Activated T-cell treated with anti-CD3 and anti-CD28 coated beads for 24 hours (primary cell): ENCODE measurements around the gene OTOP3.
"Not testable (repeated sequence)": the region's sequence is repeated elsewhere in the genome, so short reads cannot be mapped to it uniquely, and the experiment has no call there.

Experiments used
- DNase-seq: peaks from one replicate; pipeline ENCODE4 v3.0.0-alpha.2; 2020; ENCODE audit warnings: low read depth

Gene OTOP3, protein sequence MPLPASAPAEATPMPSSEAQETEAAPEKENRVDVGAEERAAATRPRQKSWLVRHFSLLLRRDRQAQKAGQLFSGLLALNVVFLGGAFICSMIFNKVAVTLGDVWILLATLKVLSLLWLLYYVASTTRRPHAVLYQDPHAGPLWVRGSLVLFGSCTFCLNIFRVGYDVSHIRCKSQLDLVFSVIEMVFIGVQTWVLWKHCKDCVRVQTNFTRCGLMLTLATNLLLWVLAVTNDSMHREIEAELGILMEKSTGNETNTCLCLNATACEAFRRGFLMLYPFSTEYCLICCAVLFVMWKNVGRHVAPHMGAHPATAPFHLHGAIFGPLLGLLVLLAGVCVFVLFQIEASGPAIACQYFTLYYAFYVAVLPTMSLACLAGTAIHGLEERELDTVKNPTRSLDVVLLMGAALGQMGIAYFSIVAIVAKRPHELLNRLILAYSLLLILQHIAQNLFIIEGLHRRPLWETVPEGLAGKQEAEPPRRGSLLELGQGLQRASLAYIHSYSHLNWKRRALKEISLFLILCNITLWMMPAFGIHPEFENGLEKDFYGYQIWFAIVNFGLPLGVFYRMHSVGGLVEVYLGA

DNA sequence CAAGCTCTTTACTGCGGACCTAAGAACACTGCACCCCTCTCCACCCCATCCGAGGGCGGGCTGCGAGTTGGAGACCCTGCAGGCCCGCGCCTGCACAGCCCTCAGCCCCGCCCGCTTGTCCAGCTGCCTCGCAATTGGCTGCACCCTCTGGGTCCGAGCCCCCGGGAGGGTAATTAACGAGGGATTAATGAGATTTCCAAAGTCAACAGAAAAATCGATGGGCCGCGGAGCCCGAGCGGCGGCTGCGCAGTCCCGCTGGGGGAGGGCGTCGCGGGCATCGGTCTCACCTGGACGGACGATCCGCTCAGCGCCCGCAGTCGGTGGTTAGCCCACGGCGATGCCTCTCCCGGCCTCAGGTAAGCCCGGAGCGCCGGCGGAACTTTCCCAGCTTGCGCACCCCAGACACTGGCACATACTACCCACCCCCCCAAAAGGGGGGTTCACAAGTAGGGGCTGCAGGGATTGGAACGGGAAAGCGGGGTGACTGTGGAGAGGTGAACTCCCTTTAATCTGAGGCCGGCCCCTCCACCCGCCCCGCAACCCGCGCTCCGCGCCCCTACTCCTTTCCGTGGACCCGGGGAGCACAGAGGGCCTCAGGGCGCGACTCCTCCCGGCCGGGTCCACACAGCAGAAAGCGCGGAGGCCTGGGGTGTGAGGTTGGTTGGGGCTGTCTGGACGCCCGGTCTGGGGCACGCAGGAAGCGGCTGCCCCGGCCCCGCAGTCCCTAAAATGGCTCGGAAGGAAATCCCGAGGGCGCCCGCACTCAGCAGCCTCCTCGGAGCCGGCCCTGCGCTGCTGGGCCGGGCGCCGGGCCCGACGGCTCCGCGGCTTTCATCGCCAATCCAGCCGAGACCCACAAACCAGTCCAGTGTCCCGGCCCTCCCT is at the start of gene OTOP3:
Gene OTOP3 (plus strand): TSS at position 314 of the 885 bp plus-strand sequence. CDS start 24 bp downstream, at position 338.
- DNase-seq = no peak

DNA sequence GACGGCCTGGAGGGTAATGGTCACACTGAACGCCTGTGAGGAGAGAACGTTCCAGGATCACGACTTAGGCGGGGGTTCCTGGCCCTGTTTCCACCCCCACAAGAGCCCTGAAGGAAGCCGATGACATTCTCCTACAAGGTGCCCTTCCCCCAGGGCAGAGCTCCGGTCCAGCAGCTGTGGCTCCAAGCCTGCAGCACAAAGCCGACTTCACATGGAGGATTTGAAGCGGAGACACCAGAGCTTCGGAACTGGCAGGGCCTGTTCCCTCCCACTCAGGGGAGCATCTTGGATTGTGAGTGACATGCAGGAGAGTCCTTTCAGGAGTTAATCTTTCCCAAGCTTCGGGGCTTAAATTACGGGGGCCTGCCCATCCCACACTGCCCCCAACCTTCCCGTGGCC is 47.2 kb upstream of the OTOP3 start:
- no peak for DNase-seq

- DNase-seq = no peak
Measured at GRCh38 chr17:74890554-74890953, 45.1 kb upstream of the OTOP3 start.

DNA sequence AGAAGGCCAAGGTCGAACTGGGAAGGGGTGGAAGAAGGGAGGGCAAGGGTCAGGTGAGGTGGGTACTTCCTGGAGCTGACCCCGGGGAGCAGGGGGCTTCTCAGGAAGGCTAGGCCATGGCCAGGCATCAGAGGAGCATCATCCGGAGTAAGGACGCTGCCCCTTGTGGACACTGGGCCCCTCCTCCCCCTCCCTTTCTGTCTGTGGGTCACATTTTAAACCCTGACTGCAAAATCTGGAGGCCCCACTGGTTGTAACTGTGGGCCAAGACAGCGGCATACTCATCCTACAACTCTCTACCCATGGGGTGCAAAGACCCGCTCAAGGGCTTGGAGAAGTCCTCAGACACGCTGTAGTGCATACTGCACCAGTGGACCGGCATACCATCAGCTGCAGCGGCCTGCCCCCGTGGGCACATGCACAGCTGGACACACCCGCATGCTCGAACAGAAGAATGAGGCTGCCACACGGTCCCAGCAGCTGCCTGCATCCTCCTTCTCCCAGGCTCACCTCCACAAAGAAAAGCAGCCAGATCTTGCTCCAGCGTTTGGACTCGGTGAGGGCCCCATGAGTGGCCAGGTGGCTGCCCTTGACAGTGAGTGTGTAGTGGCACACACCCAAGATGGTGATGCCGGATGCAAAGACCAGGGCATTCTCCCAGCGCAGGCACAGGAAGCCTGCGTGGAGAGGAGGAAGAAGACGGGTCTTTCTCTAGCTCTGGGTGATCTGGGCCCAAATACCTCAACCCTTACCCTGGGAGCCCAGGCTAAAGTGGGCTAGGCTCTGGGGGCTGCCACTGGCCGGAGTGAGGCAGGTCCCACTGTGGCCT is 43.5 kb upstream of the OTOP3 start:
- no peak for DNase-seq

DNA sequence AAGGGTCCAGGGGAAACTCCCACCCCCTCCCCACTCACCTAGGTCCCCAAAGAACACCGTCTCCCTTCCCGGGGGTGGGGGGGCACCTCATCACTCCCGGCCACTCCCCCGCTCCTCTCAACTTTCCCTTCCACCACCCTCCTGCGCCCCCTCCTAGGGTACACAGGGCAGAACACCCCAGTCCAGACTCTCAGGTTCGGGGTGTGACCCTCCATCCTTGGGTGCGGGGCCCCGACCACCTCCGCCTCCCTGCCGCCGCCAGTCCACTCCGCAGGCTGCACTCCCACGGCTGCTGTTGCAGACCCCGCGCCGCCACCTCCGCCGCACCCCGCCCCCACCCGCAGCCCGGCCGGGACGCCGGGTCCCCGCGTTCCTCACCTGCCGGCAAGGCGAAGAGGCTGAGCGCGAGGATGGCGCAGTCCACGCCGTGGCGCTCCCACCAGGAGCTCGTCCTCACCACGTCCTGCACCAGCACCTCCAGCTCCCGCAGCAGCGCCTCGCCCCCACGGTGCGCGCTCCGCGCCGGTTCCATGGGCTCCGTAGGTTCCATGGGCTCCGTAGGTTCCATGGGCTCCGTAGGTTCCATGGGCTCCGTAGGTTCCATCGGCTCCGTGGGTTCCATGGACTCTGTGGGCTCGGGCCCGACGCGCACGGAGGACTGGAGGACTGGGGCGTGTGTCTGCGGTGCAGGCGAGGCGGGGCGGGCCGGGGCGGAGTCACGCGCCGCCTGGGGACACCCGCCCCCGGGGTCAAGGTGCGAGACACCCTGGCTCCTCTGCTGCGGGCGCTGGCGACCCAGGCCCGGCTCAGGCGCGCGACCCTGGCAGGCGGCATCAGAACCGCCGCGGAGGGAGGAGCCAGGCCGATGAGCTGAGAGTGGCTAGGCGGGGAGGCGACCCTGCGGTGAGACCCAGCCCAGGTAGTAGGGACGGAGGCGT is 42.5 kb upstream of the OTOP3 start, which contains the start of gene FADS6:
Gene FADS6 (minus strand): TSS at position 660 of the 938 bp plus-strand sequence. CDS start 38 bp downstream, at position 622.
- DNase-seq = no peak

GRCh38 chr17:74893936-74894671 is 41.6 kb upstream of the OTOP3 start:
- no peak for DNase-seq

DNA sequence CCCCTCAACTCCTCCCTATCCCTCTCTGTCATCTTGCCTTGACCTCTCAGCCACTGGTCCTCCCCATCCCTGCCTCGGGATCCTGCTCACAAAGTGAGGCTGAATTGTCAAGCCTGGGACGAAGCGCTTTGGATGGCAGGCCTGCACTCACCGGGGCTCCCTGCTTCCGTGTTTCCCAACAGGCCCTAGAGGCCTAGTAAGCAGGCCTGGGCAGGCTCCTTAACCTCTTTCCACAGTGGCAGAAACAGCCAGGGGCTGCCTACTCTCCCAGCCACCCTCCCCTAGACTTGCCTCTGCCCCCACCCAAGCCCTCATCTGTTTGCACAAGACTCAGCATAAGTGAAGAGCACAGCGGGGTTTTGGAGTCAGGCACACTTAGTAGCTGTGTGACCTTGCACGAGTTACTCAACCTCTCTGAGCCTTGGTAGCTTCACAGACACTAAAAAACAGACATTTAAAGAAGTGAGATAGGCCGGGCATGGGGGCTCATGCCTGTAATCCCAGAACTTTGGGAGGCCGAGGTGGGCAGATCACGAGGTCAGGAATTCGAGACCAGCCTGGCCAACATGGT is 37.2 kb upstream of the OTOP3 start:
- no peak for DNase-seq

DNA sequence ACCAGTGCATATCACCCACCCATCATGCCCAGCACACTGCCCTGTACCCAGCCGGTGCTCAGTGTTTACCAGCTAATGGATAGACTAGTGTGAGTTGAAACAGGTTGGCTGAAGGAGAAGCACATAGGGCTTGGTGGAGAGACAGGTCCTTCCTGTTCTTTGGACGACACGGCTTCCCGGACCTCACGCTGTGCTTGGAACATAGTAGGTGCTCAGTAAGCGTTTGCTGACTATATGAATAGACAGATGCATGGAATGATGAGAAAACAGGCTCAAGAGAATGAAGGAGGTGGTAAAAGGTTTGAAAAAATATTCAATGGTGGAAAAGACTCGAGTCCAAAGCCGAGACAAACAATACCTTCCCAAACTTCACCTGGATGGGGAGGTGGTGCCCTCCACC is 35.5 kb upstream of the OTOP3 start:
- no peak for DNase-seq

DNA sequence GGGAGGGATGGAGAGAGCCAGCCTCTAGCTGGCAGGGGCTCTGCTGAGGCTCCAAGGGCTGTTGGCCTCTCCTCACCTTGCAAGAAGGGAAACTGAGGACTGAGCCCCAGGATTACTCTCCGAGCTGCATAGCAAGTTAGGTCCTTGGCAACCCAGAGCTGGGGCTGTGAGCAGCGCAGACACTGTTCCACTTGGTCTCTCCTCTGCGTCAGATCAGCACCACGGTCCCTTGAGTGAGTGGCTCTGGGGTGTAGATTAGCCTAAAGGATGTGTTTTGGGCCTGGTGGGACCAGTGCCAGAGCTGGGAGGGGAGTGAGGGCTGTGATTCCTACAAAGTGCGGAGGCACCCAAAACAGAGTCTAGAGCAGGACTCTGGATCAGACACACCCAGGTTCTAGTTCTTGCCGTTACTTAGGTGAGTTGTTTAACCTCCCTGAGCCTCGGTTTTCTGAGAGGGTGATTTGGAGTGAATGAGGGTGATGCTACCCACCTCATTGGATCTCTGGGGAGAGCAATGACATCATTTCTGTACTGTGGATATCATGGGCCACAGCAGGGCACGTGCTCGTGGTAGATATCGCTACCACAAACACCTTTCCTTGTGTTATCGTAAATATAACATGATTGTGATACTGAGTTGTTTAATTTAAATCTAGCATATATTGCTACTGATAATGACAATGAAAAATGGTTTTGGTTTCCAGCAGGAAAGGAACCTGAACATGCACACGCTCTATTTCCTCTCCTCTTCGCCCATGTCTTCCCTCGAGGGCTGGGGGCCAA is 34.2 kb upstream of the OTOP3 start:
- no peak for DNase-seq

GRCh38 chr17:74903034-74903433 is 32.7 kb upstream of the OTOP3 start:
- no peak for DNase-seq

GRCh38 chr17:74903671-74904070 is 32.0 kb upstream of the OTOP3 start:
- DNase-seq = no peak

GRCh38 chr17:74904687-74905409 is 30.9 kb upstream of the OTOP3 start:
- no peak for DNase-seq

DNA sequence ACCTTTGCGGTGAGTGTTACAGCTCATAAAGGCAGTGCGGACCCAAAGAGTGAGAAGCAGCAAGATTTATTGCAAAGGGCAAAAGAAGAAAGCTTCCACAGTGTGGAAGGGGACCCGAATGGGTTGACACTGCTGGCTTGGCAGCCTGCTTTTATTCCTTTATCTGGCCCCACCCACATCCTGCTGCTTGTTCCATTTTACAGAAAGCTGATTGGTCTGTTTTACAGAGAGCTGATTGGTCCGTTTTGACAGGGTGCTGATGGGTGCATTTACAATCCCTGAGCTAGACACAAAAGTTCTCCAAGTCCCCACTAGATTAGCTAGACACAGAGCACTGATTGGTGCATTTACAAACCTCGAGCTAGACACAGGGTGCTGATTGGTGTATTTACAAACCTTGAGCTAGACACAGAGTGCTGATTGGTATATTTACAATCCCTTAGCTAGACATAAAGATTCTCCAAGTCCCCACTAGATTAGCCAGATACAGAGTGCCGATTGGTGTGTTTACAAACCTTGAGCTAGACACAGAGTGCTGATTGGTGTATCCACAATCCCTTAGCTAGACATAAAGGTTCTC is 29.4 kb upstream of the OTOP3 start:
- DNase-seq = not testable (repeated sequence)

DNA sequence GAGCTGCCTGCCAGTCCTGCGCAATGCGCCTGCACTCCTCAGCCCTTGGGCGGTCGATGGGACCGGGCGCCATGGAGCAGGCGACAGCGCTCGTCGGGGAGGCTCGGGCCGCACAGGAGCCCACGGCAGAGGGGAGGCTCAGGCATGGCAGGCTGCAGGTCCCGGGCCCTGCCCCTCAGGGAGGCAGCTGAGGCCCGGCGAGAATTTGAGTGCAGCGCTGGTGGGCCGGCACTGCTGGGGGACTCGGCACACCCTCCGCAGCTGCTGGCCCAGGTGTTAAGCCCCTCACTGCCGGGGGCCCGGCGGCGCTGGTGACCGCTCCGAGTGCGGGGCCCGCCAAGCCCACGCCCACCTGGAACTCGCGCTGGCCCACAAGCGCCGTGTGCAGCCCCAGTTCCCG is 28.7 kb upstream of the OTOP3 start:
- DNase-seq = no peak

GRCh38 chr17:74909097-74909496 is 26.6 kb upstream of the OTOP3 start:
- not testable (repeated sequence) for DNase-seq

DNA sequence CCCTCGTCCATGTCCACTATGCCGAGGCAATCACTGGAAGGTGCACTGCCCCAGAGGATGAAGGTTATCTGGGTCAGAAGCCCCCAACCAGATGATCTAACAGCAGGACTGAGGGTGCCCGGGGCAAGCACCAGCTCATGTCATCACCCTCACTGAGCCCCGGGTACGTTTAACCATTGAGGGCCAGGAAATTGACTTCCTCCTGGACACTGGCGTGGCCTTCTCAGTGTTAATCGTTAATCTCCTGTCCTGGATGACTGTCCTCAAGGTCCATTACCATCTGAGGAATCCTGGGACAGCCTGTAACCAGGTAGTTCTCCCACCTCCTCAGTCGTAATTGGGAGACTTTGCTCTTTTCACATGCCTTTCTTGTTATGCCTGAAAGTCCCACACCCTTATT is 24.3 kb upstream of the OTOP3 start:
- not testable (repeated sequence) for DNase-seq

GRCh38 chr17:74916136-74916850 is 19.4 kb upstream of the OTOP3 start:
- no peak for DNase-seq
